Fibroblast of villous mesenchyme (primary cell): ENCODE data around the gene MEI4. TPM values are rescaled to one million over a fixed set of nuclear protein-coding genes. Genes with fewer than 3 reads are reported as not detected.

ENCODE experiments used
- DNase-seq: peaks from one replicate; pipeline ENCODE4 v3.0.0-alpha.2; 2010; ENCODE audit warnings: low read depth
- H3K4me3 ChIP-seq: 2 replicates; pipeline ENCODE4 v1.5.1; 2011; ENCODE audit warnings: low read depth, mild to moderate bottlenecking, low read length
- CTCF ChIP-seq: IDR thresholded peaks from 2 replicates; pipeline ENCODE4 v1.5.1; 2012; ENCODE audit warnings: low read depth, mild to moderate bottlenecking, low read length; ENCODE audit not compliant: insufficient read depth
- total RNA-seq: library from RNA; depleted of rRNA; stranded (reverse); fragments of >200 nt; gene quantifications from 2 replicates; pipeline ENCODE4 v1.2.3, GENCODE V29; 2012

MEI4 gene
- total RNA-seq, 1 donor = not detected

- H3K4me3 ChIP-seq = no peak overlapping the region
- no peak for DNase-seq
- TF ChIP-seq CTCF = no peak
These were observed 200.6 kb downstream of the MEI4 start for GRCh38 chr6:77853401-77853800.

- TF ChIP-seq CTCF = no peak
- no peak for DNase-seq
- no peak overlapping the region for H3K4me3 ChIP-seq
These were observed 203.6 kb downstream of the MEI4 start for GRCh38 chr6:77856391-77856790.

GRCh38 chr6:77857421-77857820 lies 204.6 kb downstream of the MEI4 start:
- no peak for TF ChIP-seq CTCF
- DNase-seq = no peak
- no peak overlapping the region for H3K4me3 ChIP-seq

- DNase-seq = no peak
- no peak overlapping the region for H3K4me3 ChIP-seq
- TF ChIP-seq CTCF = no peak
These were observed 223.5 kb downstream of the MEI4 start for GRCh38 chr6:77876300-77876699.

GRCh38 chr6:77879527-77879926 lies 226.7 kb downstream of the MEI4 start:
- TF ChIP-seq CTCF = no peak
- DNase-seq = no peak
- no peak overlapping the region for H3K4me3 ChIP-seq

GRCh38 chr6:77880501-77880900 lies 227.7 kb downstream of the MEI4 start:
- no peak for TF ChIP-seq CTCF
- no peak overlapping the region for H3K4me3 ChIP-seq
- DNase-seq = peak; percentile 80

- peak; percentile 10 for DNase-seq
- no peak overlapping the region for H3K4me3 ChIP-seq
- no peak for TF ChIP-seq CTCF
These were observed 231.0 kb downstream of the MEI4 start for GRCh38 chr6:77883851-77884250.
